Uterus (tissue), 2 donors: Measurements from ENCODE around the gene TXNRD3.

Source experiments
- CTCF ChIP-seq, 4 experiments: fragments of 200-600 bp in 2 of 4; fragments of 450-650 bp in 2 of 4; sonication (generic) in 2 of 4; IDR thresholded peaks; one replicate each; pipeline ENCODE4 v1.5.1; 2016 to 2019; ENCODE audit warnings: antibody characterized with exemption in 4 of 4, mild to moderate bottlenecking in 2 of 4, moderate library complexity in 1 of 4
- POLR2A ChIP-seq, 2 donors: fragments of 450-650 bp; IDR thresholded peaks; one replicate each; pipeline ENCODE4 v1.6.1; 2016; ENCODE audit warnings: antibody characterized with exemption in 2 of 2, mild to moderate bottlenecking in 1 of 2, moderate library complexity in 1 of 2

- no peak for TF ChIP-seq POLR2A (IDR thresholded peaks at IDR 0.05)
- no peak for TF ChIP-seq CTCF (IDR thresholded peaks at IDR 0.05)
These were observed 85.4 kb downstream of the TXNRD3 start for GRCh38 chr3:126569390-126569975.
